T-helper 1 cell treated with Interleukin-12 subunit alpha and Interleukin-12 subunit beta and Interleukin-4 antibody, amounts not matched to agents 30 μg/mL and 1 μg/mL, for 36 hours (primary cell): ENCODE data around the gene CTRB2.

Experiments used
- H3K27ac Mint-ChIP-seq: one replicate; pipeline ENCODE4 v1.8.0; 2021; ENCODE audit warnings: mild to moderate bottlenecking, mixed read lengths
- H3K27me3 Mint-ChIP-seq: one replicate; pipeline ENCODE4 v1.8.0; 2021; ENCODE audit warnings: low read depth, mixed read lengths
- H3K36me3 Mint-ChIP-seq: one replicate; pipeline ENCODE4 v1.8.0; 2021; ENCODE audit warnings: low read depth, mixed read lengths
- H3K4me1 Mint-ChIP-seq: one replicate; pipeline ENCODE4 v1.8.0; 2021; ENCODE audit warnings: low read depth, mixed read lengths
- H3K4me3 Mint-ChIP-seq: one replicate; pipeline ENCODE4 v1.8.0; 2021; ENCODE audit warnings: mild to moderate bottlenecking, moderate library complexity, mixed read lengths
- H3K9me3 Mint-ChIP-seq: one replicate; pipeline ENCODE4 v1.8.0; 2021; ENCODE audit warnings: mixed read lengths

CTRB2 gene

DNA sequence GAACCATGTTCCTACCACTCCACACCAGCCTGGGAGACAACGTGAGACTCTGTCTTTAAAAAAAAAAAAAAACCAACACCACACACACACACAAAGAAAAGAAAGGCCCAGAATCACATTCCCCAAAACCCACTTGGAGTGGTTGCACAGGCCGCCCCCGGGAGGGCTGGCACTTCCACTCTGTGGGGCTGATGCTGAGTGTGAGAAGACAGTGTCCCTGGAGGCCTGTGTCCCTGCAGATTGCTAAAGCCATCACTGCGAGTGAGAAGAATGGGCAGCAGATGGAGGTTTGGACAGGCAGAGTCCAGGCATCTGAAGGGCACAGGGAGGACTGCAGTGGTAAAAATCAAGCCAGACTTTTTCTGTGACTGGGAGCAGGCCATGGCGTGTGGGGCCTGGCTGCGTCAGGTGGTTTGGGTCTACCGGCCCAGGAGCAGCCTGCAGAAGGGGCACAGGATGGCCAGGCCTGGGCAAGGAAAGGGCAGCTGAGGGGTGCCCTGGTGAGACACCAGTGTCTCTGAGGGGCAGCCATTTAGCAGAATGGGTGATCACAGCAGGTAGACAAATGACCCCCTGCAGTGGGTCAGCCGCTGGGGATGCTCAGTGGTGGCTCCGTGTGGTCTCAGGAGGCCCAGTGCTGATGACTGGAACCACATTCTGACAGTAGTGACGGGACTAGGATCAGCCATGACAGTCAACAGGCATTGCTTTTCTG, 13.1 kb downstream of the CTRB2 start:
- no peaks in the 10 kb centered on the region for H3K9me3 Mint-ChIP-seq
- H3K36me3 Mint-ChIP-seq: no peaks in the 10 kb centered on the region
- H3K4me1 Mint-ChIP-seq: peaks cover 2% of the 10 kb centered on the region
- H3K27me3 Mint-ChIP-seq: peaks cover 29% of the 10 kb centered on the region
- H3K4me3 Mint-ChIP-seq: no peak overlapping the region
- H3K27ac Mint-ChIP-seq: no peak overlapping the region

DNA sequence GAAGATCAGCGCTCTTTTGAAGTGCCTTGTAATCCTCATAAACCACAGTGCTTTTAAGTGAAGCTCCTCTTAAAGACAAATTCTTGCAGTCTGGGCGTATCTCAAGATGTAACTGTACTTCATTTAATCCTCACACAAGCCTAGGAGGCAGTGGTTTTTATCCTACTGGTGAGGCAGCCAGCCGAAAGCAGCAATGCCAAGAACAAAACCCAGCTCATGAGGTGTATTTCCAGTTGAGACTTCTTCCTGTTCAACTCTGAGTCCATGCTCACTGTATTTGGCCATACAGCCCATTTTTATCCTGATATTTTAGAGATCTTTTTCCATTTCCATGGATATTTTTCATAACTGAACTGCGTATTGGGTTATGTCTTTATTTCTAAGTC, 13.7 kb downstream of the CTRB2 start:
- Mint-ChIP-seq H3K27ac (no peak overlapping the region), H3K4me1 (peaks cover 2% of the 10 kb centered on the region), H3K9me3 (no peaks in the 10 kb centered on the region), H3K36me3 (no peaks in the 10 kb centered on the region), H3K27me3 (peaks cover 26% of the 10 kb centered on the region), H3K4me3 (no peak overlapping the region)

DNA sequence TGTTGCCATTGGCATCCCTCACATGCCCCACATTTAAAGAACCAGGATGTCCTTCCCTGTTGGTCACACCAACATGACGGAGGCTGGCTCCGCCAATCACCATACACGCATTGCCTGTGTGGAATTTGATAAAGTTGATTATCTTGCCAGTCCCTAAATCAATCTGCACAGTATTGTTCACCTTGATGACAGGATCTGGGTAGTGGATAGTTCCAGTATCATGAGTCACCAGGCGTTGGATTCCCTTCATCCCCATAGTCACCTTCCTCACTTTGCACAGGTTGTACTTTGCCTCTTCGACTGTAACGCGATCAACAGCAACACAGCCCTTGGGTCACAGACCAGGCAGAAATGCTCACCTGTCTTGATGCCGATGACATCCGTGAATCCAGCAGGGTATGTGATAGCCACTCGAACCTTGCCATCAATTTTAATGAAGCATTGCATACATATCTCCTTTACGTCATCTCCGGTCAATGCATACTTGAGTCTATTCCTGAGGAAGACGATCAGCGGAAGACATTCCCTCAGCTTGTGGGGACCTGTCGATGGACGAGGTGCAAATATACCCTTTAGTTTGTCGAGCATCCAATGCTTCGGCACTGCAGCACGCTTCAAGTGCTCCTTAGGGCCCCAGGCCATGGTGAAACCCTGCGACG, 14.2 kb downstream of the CTRB2 start:
- peaks cover 2% of the 10 kb centered on the region for H3K4me1 Mint-ChIP-seq
- no peaks in the 10 kb centered on the region for H3K36me3 Mint-ChIP-seq
- H3K9me3 Mint-ChIP-seq: no peaks in the 10 kb centered on the region
- no peak overlapping the region for H3K27ac Mint-ChIP-seq
- H3K27me3 Mint-ChIP-seq: peaks cover 21% of the 10 kb centered on the region
- H3K4me3 Mint-ChIP-seq: no peak overlapping the region

DNA sequence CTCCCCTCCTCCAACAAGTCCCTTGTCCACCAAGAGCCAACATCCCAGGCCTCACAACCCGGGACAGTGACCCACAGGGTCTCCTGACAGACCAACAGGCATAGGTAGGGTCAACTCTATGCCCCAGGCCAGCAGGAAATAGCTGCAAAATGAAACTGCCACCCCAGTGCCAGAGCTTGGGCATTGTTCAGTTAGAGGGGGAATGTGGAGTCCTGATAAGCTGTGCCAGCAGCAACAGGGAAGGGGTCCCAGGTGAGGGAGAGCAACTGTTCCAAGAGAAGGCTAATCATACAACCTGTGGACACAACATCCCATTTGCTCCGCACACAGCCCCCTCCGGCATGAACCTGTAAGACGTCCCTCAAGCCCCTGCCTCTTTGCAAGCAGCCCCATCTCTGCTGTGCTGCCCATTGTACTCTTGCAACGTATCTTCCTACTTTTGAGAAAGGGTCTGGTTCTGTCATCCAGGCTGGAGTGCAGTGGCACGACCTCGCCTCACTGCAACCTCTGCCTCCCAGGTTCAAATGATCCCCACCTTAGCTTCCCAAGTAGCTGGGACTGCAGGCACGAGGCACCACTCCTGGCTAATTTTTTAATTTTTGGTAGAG, 17.2 kb downstream of the CTRB2 start:
- peaks cover 14% of the 10 kb centered on the region for H3K27me3 Mint-ChIP-seq
- no peaks in the 10 kb centered on the region for H3K9me3 Mint-ChIP-seq
- no peak overlapping the region for H3K4me3 Mint-ChIP-seq
- H3K4me1 Mint-ChIP-seq: no peaks in the 10 kb centered on the region
- no peak overlapping the region for H3K27ac Mint-ChIP-seq
- no peaks in the 10 kb centered on the region for H3K36me3 Mint-ChIP-seq

DNA sequence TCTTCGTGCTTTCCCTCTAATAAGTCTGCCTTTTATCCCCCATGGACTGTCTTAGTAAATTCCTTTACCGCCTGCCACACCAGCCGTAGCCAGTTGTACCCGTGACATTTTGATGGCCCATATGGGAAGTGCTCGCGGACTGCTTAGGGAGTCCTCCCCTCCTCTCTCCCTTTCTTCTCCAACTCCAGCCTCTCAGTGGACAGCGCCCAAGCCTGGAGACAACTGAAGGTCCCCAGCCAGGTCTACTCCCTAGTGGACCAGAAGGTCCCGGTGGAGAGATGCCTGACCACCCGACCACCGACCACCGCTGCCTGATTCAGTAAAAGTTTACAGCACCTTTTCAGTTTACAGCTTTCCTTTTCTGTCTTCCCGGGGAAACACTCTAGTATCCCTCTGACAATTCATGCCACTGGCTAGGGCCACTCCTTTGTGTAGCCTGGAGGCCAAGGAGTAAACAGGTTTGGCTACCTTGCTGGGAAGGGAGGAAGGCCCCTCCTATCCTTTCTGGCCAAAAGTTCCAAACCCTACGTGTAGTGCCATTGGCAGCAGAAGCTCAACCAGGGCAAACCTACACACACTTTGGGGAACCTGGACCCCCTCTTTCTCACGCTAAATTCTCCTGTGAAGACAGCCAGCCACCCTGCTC, 18.0 kb downstream of the CTRB2 start:
- H3K9me3 Mint-ChIP-seq: no peaks in the 10 kb centered on the region
- peaks cover 14% of the 10 kb centered on the region for H3K27me3 Mint-ChIP-seq
- no peak overlapping the region for H3K27ac Mint-ChIP-seq
- no peaks in the 10 kb centered on the region for H3K36me3 Mint-ChIP-seq
- no peak overlapping the region for H3K4me3 Mint-ChIP-seq
- H3K4me1 Mint-ChIP-seq: no peaks in the 10 kb centered on the region

DNA sequence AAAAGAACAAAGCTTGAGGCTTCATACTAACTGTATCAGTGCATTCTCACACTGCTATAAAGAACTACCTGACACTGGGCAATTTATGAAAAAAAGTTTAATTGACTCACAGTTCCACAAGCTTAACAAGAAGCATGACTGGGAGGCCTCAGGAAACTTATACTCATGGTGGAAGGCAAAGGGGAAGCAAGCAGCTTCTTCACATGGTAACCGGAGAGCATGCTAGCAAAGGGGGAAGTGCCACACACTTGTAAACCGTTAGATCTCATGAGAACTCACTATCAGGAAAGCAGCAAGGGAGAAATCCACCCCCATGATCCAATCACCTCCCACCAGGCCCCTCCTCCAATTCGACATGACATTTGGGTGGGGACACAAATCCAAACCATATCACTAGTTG, 25.3 kb downstream of the CTRB2 start:
- Mint-ChIP-seq H3K9me3 (peaks cover 19% of the 10 kb centered on the region), H3K4me3 (no peak overlapping the region), H3K27ac (no peak overlapping the region), H3K36me3 (peaks cover 1% of the 10 kb centered on the region), H3K4me1 (no peaks in the 10 kb centered on the region), H3K27me3 (peaks cover 17% of the 10 kb centered on the region)

DNA sequence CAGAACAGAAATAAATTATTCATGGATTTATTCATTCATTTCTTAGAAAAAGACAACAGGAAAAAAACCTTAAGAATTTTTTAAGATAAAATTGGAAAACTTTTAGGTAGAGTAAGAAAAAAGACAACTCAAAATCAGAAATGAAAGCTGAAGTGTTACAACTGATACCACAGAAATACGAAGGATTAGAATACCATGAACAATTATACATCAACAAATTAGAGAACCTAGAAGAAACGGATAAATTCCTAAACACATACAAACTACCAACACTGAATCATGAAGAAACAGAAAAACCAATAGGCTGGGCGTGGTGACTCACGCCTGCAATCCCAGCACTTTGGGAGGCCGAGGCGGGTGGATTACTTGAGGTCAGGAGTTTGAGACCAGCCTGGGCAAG, 27.8 kb downstream of the CTRB2 start:
- peaks cover 34% of the 10 kb centered on the region for H3K9me3 Mint-ChIP-seq
- no peaks in the 10 kb centered on the region for H3K4me1 Mint-ChIP-seq
- H3K27me3 Mint-ChIP-seq: peaks cover 11% of the 10 kb centered on the region
- H3K27ac Mint-ChIP-seq: no peak overlapping the region
- no peak overlapping the region for H3K4me3 Mint-ChIP-seq
- H3K36me3 Mint-ChIP-seq: peaks cover 3% of the 10 kb centered on the region

DNA sequence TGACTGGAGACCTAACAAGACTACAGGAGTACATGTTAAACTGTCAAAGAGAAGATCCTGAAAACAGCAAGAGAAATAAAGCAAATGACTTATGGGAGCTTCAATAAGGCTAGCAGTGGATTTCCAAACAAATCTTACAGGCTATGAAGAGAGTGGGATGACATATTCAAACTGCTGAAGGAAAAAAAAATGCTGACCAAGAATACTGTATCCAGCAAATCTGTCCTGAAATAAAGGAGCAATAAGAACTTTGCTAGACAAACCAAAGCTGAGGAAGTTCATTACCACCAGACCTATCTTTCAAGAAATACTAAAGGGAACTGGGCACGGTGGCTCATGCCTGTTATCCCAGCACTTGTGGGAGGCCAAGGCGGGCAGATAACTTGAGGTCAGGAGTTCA, 30.0 kb downstream of the CTRB2 start:
- H3K27me3 Mint-ChIP-seq: peaks cover 7% of the 10 kb centered on the region
- H3K27ac Mint-ChIP-seq: no peak overlapping the region
- no peak overlapping the region for H3K4me3 Mint-ChIP-seq
- peaks cover 18% of the 10 kb centered on the region for H3K36me3 Mint-ChIP-seq
- H3K4me1 Mint-ChIP-seq: no peaks in the 10 kb centered on the region
- peaks cover 55% of the 10 kb centered on the region for H3K9me3 Mint-ChIP-seq

DNA sequence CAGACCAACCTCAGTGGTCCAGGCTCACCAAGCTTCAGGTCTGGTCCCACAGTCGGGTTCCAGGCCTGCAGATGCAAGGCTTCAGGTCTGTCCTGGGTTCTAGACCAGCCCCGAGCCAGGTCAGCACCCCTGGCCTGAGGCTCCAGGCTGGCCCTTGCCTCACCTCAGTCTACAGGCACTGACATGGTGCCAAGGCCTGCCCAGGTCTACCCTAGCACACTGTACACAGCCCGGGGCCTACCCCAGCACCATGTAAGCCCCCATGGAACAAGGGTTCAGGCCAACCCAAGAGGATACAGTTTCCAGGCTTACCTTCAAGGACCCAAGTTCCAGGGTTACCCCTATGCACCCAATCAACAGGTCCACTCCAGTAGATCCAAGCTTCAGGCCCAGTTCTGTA, 31.9 kb downstream of the CTRB2 start:
- Mint-ChIP-seq H3K9me3 (peaks cover 70% of the 10 kb centered on the region), H3K4me3 (no peak overlapping the region), H3K27me3 (peaks cover 4% of the 10 kb centered on the region), H3K27ac (no peak overlapping the region), H3K4me1 (no peaks in the 10 kb centered on the region), H3K36me3 (peaks cover 33% of the 10 kb centered on the region)

DNA sequence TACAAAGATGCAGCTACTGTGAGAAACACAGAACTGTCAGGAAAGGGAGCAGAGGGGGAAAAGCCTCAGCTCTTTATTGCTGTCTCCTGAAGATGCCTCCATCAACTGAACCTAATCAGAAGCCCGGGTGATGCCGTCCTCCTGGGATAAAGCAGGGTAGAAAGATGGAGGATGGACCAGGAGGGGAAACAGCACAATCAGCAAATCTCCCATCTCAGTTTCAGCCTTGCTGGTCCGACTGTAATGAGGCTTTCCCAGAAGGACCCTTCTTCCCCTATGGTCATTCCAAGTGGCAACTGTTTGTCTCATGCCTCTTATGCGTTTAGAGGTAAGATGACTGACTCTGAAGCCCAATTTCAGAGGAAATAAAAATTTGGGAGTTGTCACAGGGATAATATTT, 34.4 kb downstream of the CTRB2 start:
- no peaks in the 10 kb centered on the region for H3K4me1 Mint-ChIP-seq
- no peak overlapping the region for H3K27ac Mint-ChIP-seq
- peaks cover 56% of the 10 kb centered on the region for H3K36me3 Mint-ChIP-seq
- peaks cover 84% of the 10 kb centered on the region for H3K9me3 Mint-ChIP-seq
- H3K4me3 Mint-ChIP-seq: no peak overlapping the region
- no peaks in the 10 kb centered on the region for H3K27me3 Mint-ChIP-seq

DNA sequence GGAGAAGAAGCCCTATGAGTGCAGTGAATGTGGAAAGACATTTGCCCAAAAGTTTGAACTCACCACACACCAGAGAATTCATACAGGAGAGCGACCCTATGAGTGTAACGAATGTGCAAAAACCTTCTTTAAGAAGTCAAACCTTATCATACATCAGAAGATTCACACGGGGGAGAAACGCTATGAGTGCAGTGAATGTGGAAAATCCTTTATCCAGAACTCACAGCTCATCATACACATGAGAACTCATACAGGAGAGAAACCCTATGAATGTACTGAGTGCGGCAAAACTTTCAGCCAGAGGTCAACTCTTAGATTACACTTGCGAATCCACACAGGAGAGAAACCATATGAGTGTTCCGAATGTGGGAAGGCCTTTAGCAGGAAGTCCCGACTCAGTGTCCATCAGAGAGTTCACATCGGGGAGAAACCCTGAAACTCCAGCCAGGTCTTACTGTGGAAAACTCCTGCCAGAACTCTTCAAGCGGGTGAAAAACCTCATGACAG, 37.0 kb downstream of the CTRB2 start:
- Mint-ChIP-seq H3K27me3 (no peaks in the 10 kb centered on the region), H3K4me1 (no peaks in the 10 kb centered on the region), H3K9me3 (peaks cover 84% of the 10 kb centered on the region), H3K4me3 (no peak overlapping the region), H3K36me3 (peaks cover 81% of the 10 kb centered on the region), H3K27ac (no peak overlapping the region)

DNA sequence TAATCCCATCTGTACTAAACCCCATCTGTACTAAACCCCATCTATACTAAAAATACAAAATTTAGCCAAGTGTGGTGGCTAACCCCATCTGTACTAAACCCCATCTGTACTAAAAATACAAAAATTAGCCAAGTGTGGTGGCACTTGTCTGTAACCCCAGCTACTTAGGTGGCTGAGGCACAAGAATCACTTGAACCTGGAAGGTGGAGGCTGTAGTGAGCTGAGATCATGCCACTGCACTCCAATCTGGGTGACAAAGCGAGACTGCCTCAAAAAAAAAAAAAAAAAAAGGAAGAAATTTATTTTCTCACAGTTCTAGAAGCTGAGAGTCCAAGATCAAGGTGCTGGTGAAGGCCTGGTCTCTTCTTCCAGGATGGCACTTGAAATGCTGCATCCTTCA, 46.6 kb downstream of the CTRB2 start:
- H3K36me3 Mint-ChIP-seq: peaks cover 62% of the 10 kb centered on the region
- peaks cover 20% of the 10 kb centered on the region for H3K9me3 Mint-ChIP-seq
- H3K27ac Mint-ChIP-seq: no peak overlapping the region
- no peak overlapping the region for H3K4me3 Mint-ChIP-seq
- no peaks in the 10 kb centered on the region for H3K4me1 Mint-ChIP-seq
- no peaks in the 10 kb centered on the region for H3K27me3 Mint-ChIP-seq
